GM12801 (cell line): ENCODE results near the gene FLNA.

Experiments used
- CTCF ChIP-seq: IDR thresholded peaks from one replicate; pipeline ENCODE4 v1.5.1; 2011; ENCODE audit warnings: control low read depth; ENCODE audit not compliant: insufficient read length; ENCODE audit errors: extremely low read depth

FLNA gene

GRCh38 chrX:154384284-154384892, 10.0 kb upstream of the FLNA start:
- TF ChIP-seq CTCF, result no peak

GRCh38 chrX:154383359-154384283, 9.2 kb upstream of the FLNA start:
- no peak for TF ChIP-seq CTCF

- no peak for TF ChIP-seq CTCF
Observed at GRCh38 chrX:154382483-154383069, 8.1 kb upstream of the FLNA start.

- TF ChIP-seq CTCF, result no peak
Observed at GRCh38 chrX:154381271-154381670, 6.8 kb upstream of the FLNA start.

GRCh38 chrX:154380787-154381186, 6.4 kb upstream of the FLNA start:
- no peak for TF ChIP-seq CTCF

GRCh38 chrX:154380153-154380552, 5.7 kb upstream of the FLNA start:
- TF ChIP-seq CTCF, result no peak

GRCh38 chrX:154379569-154379951, 5.1 kb upstream of the FLNA start:
- TF ChIP-seq CTCF, result no peak
